ENCODE measurements around the gene PCNP.
"Not testable (repeated sequence)": the region's sequence is repeated elsewhere in the genome, so short reads cannot be mapped to it uniquely, and the experiment has no call there.

Gene PCNP

DNA sequence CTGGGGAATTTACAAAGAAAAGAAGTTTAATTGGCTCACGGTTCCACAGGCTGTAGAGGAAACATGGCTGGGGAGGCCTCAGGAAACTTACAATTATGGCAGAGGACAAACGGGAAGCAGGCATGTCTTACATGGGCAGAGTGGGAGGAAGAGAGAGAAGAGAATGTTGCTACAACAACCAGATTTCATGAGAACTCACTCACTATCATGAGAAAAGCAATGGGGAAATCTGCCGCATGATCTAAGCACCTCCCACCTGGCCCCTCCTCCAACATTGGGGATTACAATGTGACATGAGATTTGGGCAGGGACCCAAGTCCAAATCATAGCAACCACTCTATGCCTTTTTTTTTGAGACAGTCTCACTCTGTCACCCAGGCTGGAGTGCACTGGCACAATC is 28.8 kb downstream of the PCNP start (continued):
- TF ChIP-seq, protein P1, sequence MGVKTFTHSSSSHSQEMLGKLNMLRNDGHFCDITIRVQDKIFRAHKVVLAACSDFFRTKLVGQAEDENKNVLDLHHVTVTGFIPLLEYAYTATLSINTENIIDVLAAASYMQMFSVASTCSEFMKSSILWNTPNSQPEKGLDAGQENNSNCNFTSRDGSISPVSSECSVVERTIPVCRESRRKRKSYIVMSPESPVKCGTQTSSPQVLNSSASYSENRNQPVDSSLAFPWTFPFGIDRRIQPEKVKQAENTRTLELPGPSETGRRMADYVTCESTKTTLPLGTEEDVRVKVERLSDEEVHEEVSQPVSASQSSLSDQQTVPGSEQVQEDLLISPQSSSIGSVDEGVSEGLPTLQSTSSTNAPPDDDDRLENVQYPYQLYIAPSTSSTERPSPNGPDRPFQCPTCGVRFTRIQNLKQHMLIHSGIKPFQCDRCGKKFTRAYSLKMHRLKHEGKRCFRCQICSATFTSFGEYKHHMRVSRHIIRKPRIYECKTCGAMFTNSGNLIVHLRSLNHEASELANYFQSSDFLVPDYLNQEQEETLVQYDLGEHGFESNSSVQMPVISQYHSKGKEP (tag by site-specific recombination; IDR thresholded peaks at IDR 0.05): no peak
- no peak for TF ChIP-seq ZNF248 (tag by site-specific recombination; IDR thresholded peaks at IDR 0.05)
- TF ChIP-seq, protein P2, sequence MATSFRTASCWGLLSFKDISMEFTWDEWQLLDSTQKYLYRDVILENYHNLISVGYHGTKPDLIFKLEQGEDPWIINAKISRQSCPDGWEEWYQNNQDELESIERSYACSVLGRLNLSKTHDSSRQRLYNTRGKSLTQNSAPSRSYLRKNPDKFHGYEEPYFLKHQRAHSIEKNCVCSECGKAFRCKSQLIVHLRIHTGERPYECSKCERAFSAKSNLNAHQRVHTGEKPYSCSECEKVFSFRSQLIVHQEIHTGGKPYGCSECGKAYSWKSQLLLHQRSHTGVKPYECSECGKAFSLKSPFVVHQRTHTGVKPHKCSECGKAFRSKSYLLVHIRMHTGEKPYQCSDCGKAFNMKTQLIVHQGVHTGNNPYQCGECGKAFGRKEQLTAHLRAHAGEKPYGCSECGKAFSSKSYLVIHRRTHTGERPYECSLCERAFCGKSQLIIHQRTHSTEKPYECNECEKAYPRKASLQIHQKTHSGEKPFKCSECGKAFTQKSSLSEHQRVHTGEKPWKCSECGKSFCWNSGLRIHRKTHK (tag by site-specific recombination; IDR thresholded peaks at IDR 0.05): no peak
- no peak for TF ChIP-seq ZNF404 (tag by site-specific recombination; IDR thresholded peaks at IDR 0.05)
- TF ChIP-seq ZNF341 (tag by site-specific recombination; IDR thresholded peaks at IDR 0.05; ENCODE audit: low read depth): no peak
- TF ChIP-seq ZNF660 (tag by site-specific recombination; IDR thresholded peaks at IDR 0.05): no peak

DNA sequence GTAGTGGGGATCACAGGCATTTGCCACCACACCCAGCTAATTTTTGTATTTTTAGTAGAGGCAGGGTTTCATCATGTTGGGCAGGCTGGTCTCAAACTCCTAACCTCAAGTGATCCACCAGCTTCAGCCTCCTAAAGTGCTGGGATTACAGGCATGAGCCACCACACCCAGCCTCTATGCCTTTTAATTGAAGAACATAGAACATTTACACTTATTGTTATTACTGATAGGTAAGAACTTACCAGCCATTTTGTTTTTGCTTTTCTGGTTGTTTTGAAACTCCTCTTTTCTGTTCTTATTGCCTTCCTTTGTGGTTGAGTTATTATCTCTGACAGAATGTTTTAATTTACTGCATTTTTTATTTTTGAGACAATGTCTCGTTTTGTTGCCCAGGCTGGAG is 29.2 kb downstream of the PCNP start:
- Histone ChIP-seq H3K27ac (ENCODE audit: extremely low read depth, low read depth, low read length) (no peak overlapping the region), H3K4me3 (ENCODE audit: low read depth, low read length) (no peak overlapping the region), H3K9me3 (ENCODE audit: control insufficient read depth, insufficient read depth, low read depth, low read length) (no peaks in the 10 kb centered on the region), H3K36me3 (ENCODE audit: control insufficient read depth in 2 of 2, insufficient read depth in 1 of 2, low read length in 2 of 2) (peaks cover 0 to 3% of the 10 kb centered on the region in 2 experiments; a peak in 1 of 3 replicates), H3K4me1 (ENCODE audit: control insufficient read depth, insufficient read depth, low read length) (no peaks in the 10 kb centered on the region)
- CTCF ChIA-PET: no interaction called here
- TF ChIP-seq ZNF677 (tag by site-specific recombination; IDR thresholded peaks at IDR 0.05): no peak
- POLR2A ChIA-PET: no interaction called here

DNA sequence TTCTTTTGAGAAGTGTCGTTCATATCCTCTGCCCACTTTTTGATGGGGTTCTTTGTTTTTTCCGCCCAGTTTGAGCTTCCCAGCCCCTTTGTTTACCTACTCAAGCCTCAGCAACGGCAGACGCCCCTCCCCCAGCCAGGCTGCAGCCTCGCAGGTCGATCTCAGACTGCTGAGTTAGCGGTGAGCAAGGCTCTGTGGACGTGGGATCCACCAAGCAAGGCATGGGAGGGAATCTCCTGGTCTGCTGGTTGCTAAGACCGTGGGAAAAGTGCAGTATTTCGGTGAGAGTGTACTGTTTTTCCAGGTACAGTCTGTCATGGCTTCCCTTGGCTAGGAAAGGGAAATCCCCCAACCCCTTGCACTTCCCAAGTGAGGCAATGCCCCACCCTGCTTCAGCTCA is 31.4 kb downstream of the PCNP start:
- H3K27ac ChIP-seq (ENCODE audit: extremely low read depth, low read depth, low read length); CTCF ChIA-PET; POLR2A ChIA-PET; H3K4me1 ChIP-seq (ENCODE audit: control insufficient read depth, insufficient read depth, low read length); H3K4me3 ChIP-seq (ENCODE audit: low read depth, low read length); H3K36me3 ChIP-seq (ENCODE audit: control insufficient read depth in 2 of 2, insufficient read depth in 1 of 2, low read length in 2 of 2); H3K9me3 ChIP-seq (ENCODE audit: control insufficient read depth, insufficient read depth, low read depth, low read length): not testable (repeated sequence)

DNA sequence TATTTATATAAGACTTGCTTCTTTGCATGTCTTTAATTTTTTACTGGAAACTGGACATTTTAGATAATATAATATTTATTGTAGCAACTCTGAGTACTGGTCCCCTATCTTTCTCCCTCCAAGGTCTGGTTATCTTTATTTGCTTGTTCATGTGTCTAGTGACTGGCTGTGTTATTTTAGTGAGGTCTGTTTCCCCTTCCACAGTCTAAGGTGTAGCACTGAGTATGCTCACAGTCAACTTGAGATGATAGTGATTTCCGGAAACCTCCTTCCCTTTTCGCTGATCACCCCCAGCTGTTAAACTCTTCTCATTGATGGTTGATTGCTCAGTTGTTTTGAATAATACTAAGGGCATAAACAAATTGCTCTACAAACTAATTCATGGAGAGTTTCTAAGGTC is 37.0 kb downstream of the PCNP start:
- TF ChIP-seq GLI2 (tag by site-specific recombination; IDR thresholded peaks at IDR 0.05; ENCODE audit: borderline replicate concordance, low read depth): no peak
- H3K27ac ChIP-seq (ENCODE audit: extremely low read depth, low read depth, low read length): no peak overlapping the region
- no peaks in the 10 kb centered on the region for H3K9me3 ChIP-seq (ENCODE audit: control insufficient read depth, insufficient read depth, low read depth, low read length)
- ChIA-PET CTCF (no interaction called here), POLR2A (no interaction called here)
- H3K4me3 ChIP-seq (ENCODE audit: low read depth, low read length): no peak overlapping the region
- no peaks in the 10 kb centered on the region for H3K36me3 ChIP-seq (ENCODE audit: control insufficient read depth in 2 of 2, insufficient read depth in 1 of 2, low read length in 2 of 2)
- H3K4me1 ChIP-seq (ENCODE audit: control insufficient read depth, insufficient read depth, low read length): no peaks in the 10 kb centered on the region

DNA sequence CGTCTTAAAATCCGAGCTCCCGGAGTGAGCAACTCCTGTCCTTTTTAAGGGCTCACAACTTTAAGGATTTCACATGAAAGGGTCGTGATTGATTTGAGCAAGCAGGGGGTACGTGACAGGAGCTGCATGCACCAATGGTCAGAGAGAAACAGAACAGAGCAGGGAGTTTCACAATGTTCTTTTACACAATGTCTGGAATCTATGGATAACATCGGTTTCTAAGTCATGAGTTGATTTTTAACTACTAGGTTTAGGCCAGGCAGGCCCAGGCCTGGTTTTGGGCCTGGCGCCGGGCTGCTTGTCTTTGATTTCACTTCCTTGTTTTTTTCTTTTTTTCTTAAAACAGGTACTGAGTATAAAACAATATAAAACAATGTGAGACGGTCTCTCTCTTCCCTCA is 39.0 kb downstream of the PCNP start:
- H3K4me1 ChIP-seq (ENCODE audit: control insufficient read depth, insufficient read depth, low read length); H3K4me3 ChIP-seq (ENCODE audit: low read depth, low read length); H3K27ac ChIP-seq (ENCODE audit: extremely low read depth, low read depth, low read length); H3K36me3 ChIP-seq (ENCODE audit: control insufficient read depth in 2 of 2, insufficient read depth in 1 of 2, low read length in 2 of 2); H3K9me3 ChIP-seq (ENCODE audit: control insufficient read depth, insufficient read depth, low read depth, low read length); CTCF ChIA-PET; POLR2A ChIA-PET: not testable (repeated sequence)

DNA sequence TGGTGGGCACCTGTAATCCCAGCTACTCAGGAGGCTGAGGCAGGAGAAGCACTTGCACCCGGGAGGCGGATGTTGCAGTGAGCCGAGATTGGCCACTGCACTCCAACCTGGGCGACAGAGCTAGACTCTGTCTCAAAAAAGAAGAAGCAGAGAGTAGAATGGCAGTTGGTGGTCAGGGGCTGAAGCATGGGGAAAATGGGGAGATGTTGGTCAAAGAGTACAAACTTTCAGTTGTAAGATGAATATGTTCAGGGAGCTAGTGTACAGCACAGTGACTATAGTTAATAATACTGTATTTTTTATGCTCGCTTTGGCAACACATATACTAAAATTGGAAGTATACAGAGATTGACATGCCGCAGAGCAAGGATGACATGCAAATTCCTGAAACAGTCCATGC is 41.5 kb downstream of the PCNP start:
- Histone ChIP-seq H3K4me1 (ENCODE audit: control insufficient read depth, insufficient read depth, low read length) (no peaks in the 10 kb centered on the region), H3K4me3 (ENCODE audit: low read depth, low read length) (no peak overlapping the region), H3K27ac (ENCODE audit: extremely low read depth, low read depth, low read length) (no peak overlapping the region), H3K9me3 (ENCODE audit: control insufficient read depth, insufficient read depth, low read depth, low read length) (no peaks in the 10 kb centered on the region), H3K36me3 (ENCODE audit: control insufficient read depth in 2 of 2, insufficient read depth in 1 of 2, low read length in 2 of 2) (no peaks in the 10 kb centered on the region)
- POLR2A ChIA-PET: no interaction called here
- TF ChIP-seq ZNF677 (tag by site-specific recombination; IDR thresholded peaks at IDR 0.05) (no peak), PRDM1 (tag by site-specific recombination; IDR thresholded peaks at IDR 0.05) (no peak), ZNF416 (tag by site-specific recombination; IDR thresholded peaks at IDR 0.05) (no peak), ZNF214 (tag by site-specific recombination; IDR thresholded peaks at IDR 0.05; ENCODE audit: borderline replicate concordance) (no peak), SP7 (tag by site-specific recombination; IDR thresholded peaks at IDR 0.05) (no peak), ZNF670 (tag by site-specific recombination; IDR thresholded peaks at IDR 0.05; ENCODE audit: low read depth) (no peak), ZNF585B (tag by site-specific recombination; IDR thresholded peaks at IDR 0.05) (no peak)
- TF ChIP-seq, protein P3, sequence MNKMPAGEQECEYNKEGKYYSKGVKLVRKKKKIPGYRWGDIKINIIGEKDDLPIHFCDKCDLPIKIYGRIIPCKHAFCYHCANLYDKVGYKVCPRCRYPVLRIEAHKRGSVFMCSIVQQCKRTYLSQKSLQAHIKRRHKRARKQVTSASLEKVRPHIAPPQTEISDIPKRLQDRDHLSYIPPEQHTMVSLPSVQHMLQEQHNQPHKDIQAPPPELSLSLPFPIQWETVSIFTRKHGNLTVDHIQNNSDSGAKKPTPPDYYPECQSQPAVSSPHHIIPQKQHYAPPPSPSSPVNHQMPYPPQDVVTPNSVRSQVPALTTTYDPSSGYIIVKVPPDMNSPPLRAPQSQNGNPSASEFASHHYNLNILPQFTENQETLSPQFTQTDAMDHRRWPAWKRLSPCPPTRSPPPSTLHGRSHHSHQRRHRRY (tag by site-specific recombination; IDR thresholded peaks at IDR 0.05): no peak
- TF ChIP-seq, protein P4, sequence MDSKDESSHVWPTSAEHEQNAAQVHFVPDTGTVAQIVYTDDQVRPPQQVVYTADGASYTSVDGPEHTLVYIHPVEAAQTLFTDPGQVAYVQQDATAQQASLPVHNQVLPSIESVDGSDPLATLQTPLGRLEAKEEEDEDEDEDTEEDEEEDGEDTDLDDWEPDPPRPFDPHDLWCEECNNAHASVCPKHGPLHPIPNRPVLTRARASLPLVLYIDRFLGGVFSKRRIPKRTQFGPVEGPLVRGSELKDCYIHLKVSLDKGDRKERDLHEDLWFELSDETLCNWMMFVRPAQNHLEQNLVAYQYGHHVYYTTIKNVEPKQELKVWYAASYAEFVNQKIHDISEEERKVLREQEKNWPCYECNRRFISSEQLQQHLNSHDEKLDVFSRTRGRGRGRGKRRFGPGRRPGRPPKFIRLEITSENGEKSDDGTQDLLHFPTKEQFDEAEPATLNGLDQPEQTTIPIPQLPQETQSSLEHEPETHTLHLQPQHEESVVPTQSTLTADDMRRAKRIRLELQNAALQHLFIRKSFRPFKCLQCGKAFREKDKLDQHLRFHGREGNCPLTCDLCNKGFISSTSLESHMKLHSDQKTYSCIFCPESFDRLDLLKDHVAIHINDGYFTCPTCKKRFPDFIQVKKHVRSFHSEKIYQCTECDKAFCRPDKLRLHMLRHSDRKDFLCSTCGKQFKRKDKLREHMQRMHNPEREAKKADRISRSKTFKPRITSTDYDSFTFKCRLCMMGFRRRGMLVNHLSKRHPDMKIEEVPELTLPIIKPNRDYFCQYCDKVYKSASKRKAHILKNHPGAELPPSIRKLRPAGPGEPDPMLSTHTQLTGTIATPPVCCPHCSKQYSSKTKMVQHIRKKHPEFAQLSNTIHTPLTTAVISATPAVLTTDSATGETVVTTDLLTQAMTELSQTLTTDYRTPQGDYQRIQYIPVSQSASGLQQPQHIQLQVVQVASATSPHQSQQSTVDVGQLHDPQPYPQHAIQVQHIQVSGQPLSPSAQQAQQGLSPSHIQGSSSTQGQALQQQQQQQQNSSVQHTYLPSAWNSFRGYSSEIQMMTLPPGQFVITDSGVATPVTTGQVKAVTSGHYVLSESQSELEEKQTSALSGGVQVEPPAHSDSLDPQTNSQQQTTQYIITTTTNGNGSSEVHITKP (tag by site-specific recombination; IDR thresholded peaks at IDR 0.05): no peak
- CTCF ChIA-PET: no interaction called here
